ENCODE results near the gene XAF1. TPM values are rescaled to one million over a fixed set of nuclear protein-coding genes. Genes with fewer than 3 reads are reported as not detected.

The XAF1 gene
- total and polyA plus RNA-seq, 9 of the 15 experiments (the other 6 are each of a cell fraction or from before 2014, with no cell fraction given): 0.07 to 0.22 (median 0.11) TPM; not detected in 4

DNA sequence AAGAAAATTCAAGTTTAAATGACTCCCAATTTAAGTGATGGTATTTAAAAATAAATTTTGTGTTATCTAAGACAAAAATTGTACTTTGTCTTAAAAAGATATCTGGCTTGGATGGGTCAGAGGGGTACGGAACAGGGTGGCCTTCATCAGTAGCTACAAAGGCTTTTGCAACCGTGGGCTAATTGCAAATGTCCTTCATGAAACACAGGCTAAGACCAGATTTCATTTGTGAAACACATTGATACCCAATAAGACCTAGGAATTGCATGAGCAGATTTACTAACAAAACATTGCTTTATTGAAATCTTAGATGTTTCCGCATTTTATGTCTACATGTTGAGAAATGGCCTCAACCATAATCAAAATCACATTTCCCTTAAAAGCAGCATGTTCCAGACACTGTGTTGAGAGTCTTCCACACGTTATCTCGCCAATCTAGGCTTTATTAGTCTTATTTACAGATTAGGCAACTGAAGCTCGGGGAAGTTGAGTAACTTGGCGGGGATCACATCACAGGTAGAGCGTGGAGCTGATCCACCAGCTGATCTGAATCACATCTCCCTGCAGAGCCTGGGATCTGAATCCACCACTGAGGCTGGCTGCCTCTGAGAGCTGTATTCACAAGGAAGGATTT, 42.0 kb downstream of the XAF1 start (continued):
- no peak for TF ChIP-seq CUX1 (CRISPR knock-in tag; IDR thresholded peaks at IDR 0.05)

- H3K9me1 ChIP-seq (ENCODE audit: control insufficient read depth, insufficient read depth, low read length): no peaks in the 10 kb centered on the region
- 2% methylated on average over 6 of the region's 6 CpGs for WGBS (ENCODE audit: insufficient coverage, low coverage, missing lambda C conversion rate)
- BruUV-seq (replicated peaks): no TSS peak
- peaks cover 0 to 7% of the 10 kb centered on the region in 2 experiments; a peak in 3 of 5 replicates for H3K4me1 ChIP-seq (replicated peaks in 1 of 2; ENCODE audit: control insufficient read depth in 2 of 2, insufficient read depth in 2 of 2, low read length in 2 of 2)
- H3K36me3 ChIP-seq (ENCODE audit: control insufficient read depth, insufficient read depth, low read length): no peaks in the 10 kb centered on the region
- peaks cover 2 to 28% of the 10 kb centered on the region in 2 experiments; a peak in 4 of 5 replicates for H3K27me3 ChIP-seq (ENCODE audit: control insufficient read depth in 2 of 2, insufficient read depth in 2 of 2, low read length in 2 of 2)
- H3K9ac ChIP-seq (ENCODE audit: insufficient read depth in 1 of 2, low read depth in 2 of 2, low read length in 2 of 2): no peak overlapping the region
- H2AFZ ChIP-seq (ENCODE audit: low read depth, low read length): no peak overlapping the region
- H3K4me2 ChIP-seq (ENCODE audit: insufficient read depth, low read length): no peak overlapping the region
- FAIRE-seq: no peak
- no peaks in the 10 kb centered on the region for H3K79me2 ChIP-seq (ENCODE audit: control insufficient read depth, insufficient read depth, low read length)
- H3K27ac ChIP-seq (ENCODE audit: extremely low read depth, low read depth, low read length): no peak overlapping the region
- in situ Hi-C loops (cut with MboI): no loop called here
- POLR2A ChIA-PET: no interaction called here
- TF ChIP-seq SRSF7 (optimal IDR thresholded peaks at IDR 0.05; ENCODE audit: low read depth, low read length) (no peak), STAT5A (IDR thresholded peaks at IDR 0.05; ENCODE audit: borderline replicate concordance, low read length) (no peak), NRF1 (conservative IDR thresholded peaks at IDR 0.05 in 1 of 2, IDR thresholded peaks at IDR 0.05 in 1 of 2) (no peak), ARID1B (IDR thresholded peaks at IDR 0.05) (no peak), PHF8 (IDR thresholded peaks at IDR 0.05; ENCODE audit: borderline replicate concordance, low read length) (no peak), HNRNPUL1 (IDR thresholded peaks at IDR 0.05; ENCODE audit: low read length) (no peak)
- no peaks in the 10 kb centered on the region for H3K9me3 ChIP-seq (replicated peaks; ENCODE audit: control insufficient read depth, insufficient read depth, low read depth, low read length)
- H4K20me1 ChIP-seq (replicated peaks; ENCODE audit: control insufficient read depth, insufficient read depth, low read length): no peaks in the 10 kb centered on the region
- ATAC-seq: no peak
- intact Hi-C loops (cut with micrococcal nuclease): no loop called here
- no peak for DNase-seq (ENCODE audit: extremely low read depth in 1 of 4, low spot score in 3 of 4)
- CTCF ChIA-PET (ENCODE audit: low intra/inter-chr PET ratio): no interaction called here
- H3K4me3 ChIP-seq: no peak overlapping the region
These were observed 43.9 kb downstream of the XAF1 start for GRCh38 chr17:6799738-6800137.

Data from K562 (cell line).